T-helper 1 cell (primary cell): Measurements from ENCODE around the gene PFKFB4.
A peak's percentile ranks its signal among the peaks of the same experiment; 100 is the strongest.
"Not testable (repeated sequence)": the region's sequence is repeated elsewhere in the genome, so short reads cannot be mapped to it uniquely, and the experiment has no call there.

Experiments
- DNase-seq, 5 donors: peaks; one replicate each; pipeline ENCODE4 v3.0.0-alpha.2; 2012 to 2020

Gene PFKFB4

GRCh38 chr3:48558493-48559134 is 2.0 kb upstream of the PFKFB4 start:
- no peak for DNase-seq

- DNase-seq: no peak
Observed at GRCh38 chr3:48555949-48556795, 431 bp downstream of the PFKFB4 start.

- no peak for DNase-seq
Observed at GRCh38 chr3:48555231-48555948, 1.2 kb downstream of the PFKFB4 start.

- no peak for DNase-seq
Observed at GRCh38 chr3:48553886-48554845, 2.4 kb downstream of the PFKFB4 start.

GRCh38 chr3:48553361-48553760 is 3.2 kb downstream of the PFKFB4 start:
- DNase-seq: no peak

GRCh38 chr3:48552111-48552951 is 4.3 kb downstream of the PFKFB4 start:
- no peak for DNase-seq

GRCh38 chr3:48551651-48552050 is 5.0 kb downstream of the PFKFB4 start:
- not testable (repeated sequence) for DNase-seq

GRCh38 chr3:48548729-48549705 is 7.6 kb downstream of the PFKFB4 start:
- DNase-seq: peak; percentile 58 to 77 (median 72)

GRCh38 chr3:48548126-48548525 is 8.5 kb downstream of the PFKFB4 start:
- no peak for DNase-seq

- no peak for DNase-seq
Observed at GRCh38 chr3:48546203-48546829, 10.3 kb downstream of the PFKFB4 start.

GRCh38 chr3:48544141-48544540 is 12.5 kb downstream of the PFKFB4 start:
- DNase-seq: no peak

- no peak for DNase-seq
Observed at GRCh38 chr3:48543271-48543866, 13.2 kb downstream of the PFKFB4 start.

- DNase-seq: no peak
Observed at GRCh38 chr3:48538451-48538850, 18.2 kb downstream of the PFKFB4 start.

GRCh38 chr3:48536785-48537184 is 19.8 kb downstream of the PFKFB4 start:
- DNase-seq: no peak

GRCh38 chr3:48536116-48536515 is 20.5 kb downstream of the PFKFB4 start:
- DNase-seq: no peak

- DNase-seq: no peak
Observed at GRCh38 chr3:48535578-48535977, 21.0 kb downstream of the PFKFB4 start.

GRCh38 chr3:48532977-48533337 is 23.6 kb downstream of the PFKFB4 start:
- no peak for DNase-seq

- DNase-seq: no peak
Observed at GRCh38 chr3:48532271-48532976, 24.2 kb downstream of the PFKFB4 start.

GRCh38 chr3:48530701-48531100 is 25.9 kb downstream of the PFKFB4 start:
- DNase-seq: not testable (repeated sequence)
